ENCODE measurements around the gene TECPR2. TPM values are rescaled to one million over a fixed set of nuclear protein-coding genes. Genes with fewer than 3 reads are reported as not detected.

The TECPR2 gene
- total RNA-seq, 2 donors from 2014 or later = 27.7 to 28.0 TPM

GRCh38 chr14:102484316-102484715 is 121.6 kb downstream of the TECPR2 start:
- no peak overlapping the region for H3K4me3 Mint-ChIP-seq
- TF ChIP-seq CTCF (conservative IDR thresholded peaks at IDR 0.05) = no peak

GRCh38 chr14:102485693-102486512 is 123.2 kb downstream of the TECPR2 start:
- H3K9ac ChIP-seq (ENCODE audit: extremely low read depth, low read length, poor library complexity, severe bottlenecking) = no peak overlapping the region
- Mint-ChIP-seq H3K27ac (peak overlapping the region; percentile 50), H3K4me1 (peaks cover 8% of the 10 kb centered on the region), H3K27me3 (ENCODE audit: insufficient read depth) (no peaks in the 10 kb centered on the region), H3K9me3 (peaks cover 13% of the 10 kb centered on the region), H3K36me3 (ENCODE audit: low read depth) (peaks cover 17% of the 10 kb centered on the region), H3K4me3 (no peak overlapping the region)
- no peak overlapping the region for H3K27ac ChIP-seq (ENCODE audit: low read depth, low read length)
- H3K36me3 ChIP-seq (ENCODE audit: control insufficient read depth, insufficient read depth, low read length) = no peaks in the 10 kb centered on the region
- peaks cover 4% of the 10 kb centered on the region for H3K9me3 ChIP-seq (ENCODE audit: control insufficient read depth, low read length)
- DNase-seq = no peak
- H3K4me3 ChIP-seq (ENCODE audit: low read length) = no peak overlapping the region
- TF ChIP-seq CTCF (conservative IDR thresholded peaks at IDR 0.05) = no peak
- no peaks in the 10 kb centered on the region for H3K27me3 ChIP-seq (ENCODE audit: control insufficient read depth, insufficient read depth, low read length, poor library complexity, severe bottlenecking)
- no peaks in the 10 kb centered on the region for H3K4me1 ChIP-seq (ENCODE audit: control insufficient read depth, insufficient read depth, low read length)
- 92 to 100% methylated on average over 4 to 11 of the region's 11 CpGs for WGBS, 2 experiments (ENCODE audit: insufficient coverage in 1 of 2, insufficient read length in 1 of 2)

More at GRCh38 chr14:102484316-102484715, 121.6 kb downstream of the TECPR2 start:
- Histone ChIP-seq H3K9ac (ENCODE audit: extremely low read depth, low read length, poor library complexity, severe bottlenecking) (no peak overlapping the region), H3K4me1 (ENCODE audit: control insufficient read depth, insufficient read depth, low read length) (no peaks in the 10 kb centered on the region), H3K4me3 (ENCODE audit: low read length) (no peak overlapping the region), H3K36me3 (ENCODE audit: control insufficient read depth, insufficient read depth, low read length) (no peaks in the 10 kb centered on the region), H3K27me3 (ENCODE audit: control insufficient read depth, insufficient read depth, low read length, poor library complexity, severe bottlenecking) (no peaks in the 10 kb centered on the region), H3K27ac (ENCODE audit: low read depth, low read length) (no peak overlapping the region), H3K9me3 (ENCODE audit: control insufficient read depth, low read length) (peaks cover 4% of the 10 kb centered on the region)
- 87 to 97% methylated on average over 5 of the region's 5 CpGs for WGBS, 2 experiments (ENCODE audit: insufficient coverage in 1 of 2, insufficient read length in 1 of 2)
- Mint-ChIP-seq H3K27me3 (ENCODE audit: insufficient read depth) (no peaks in the 10 kb centered on the region), H3K36me3 (ENCODE audit: low read depth) (peaks cover 23% of the 10 kb centered on the region), H3K27ac (no peak overlapping the region), H3K9me3 (peaks cover 13% of the 10 kb centered on the region), H3K4me1 (peaks cover 8% of the 10 kb centered on the region)
- DNase-seq = no peak

GRCh38 chr14:102486513-102487203 is 123.9 kb downstream of the TECPR2 start:
- H3K27ac Mint-ChIP-seq = peak overlapping the region; percentile 50

More at GRCh38 chr14:102486513-102487203, 123.9 kb downstream of the TECPR2 start:
- Histone ChIP-seq H3K27ac (ENCODE audit: low read depth, low read length) (no peak overlapping the region), H3K4me3 (ENCODE audit: low read length) (no peak overlapping the region), H3K27me3 (ENCODE audit: control insufficient read depth, insufficient read depth, low read length, poor library complexity, severe bottlenecking) (no peaks in the 10 kb centered on the region), H3K4me1 (ENCODE audit: control insufficient read depth, insufficient read depth, low read length) (no peaks in the 10 kb centered on the region), H3K9me3 (ENCODE audit: control insufficient read depth, low read length) (peaks cover 4% of the 10 kb centered on the region), H3K9ac (ENCODE audit: extremely low read depth, low read length, poor library complexity, severe bottlenecking) (no peak overlapping the region), H3K36me3 (ENCODE audit: control insufficient read depth, insufficient read depth, low read length) (no peaks in the 10 kb centered on the region)
- 87 to 88% methylated on average over 15 to 17 of the region's 17 CpGs for WGBS, 2 experiments (ENCODE audit: insufficient coverage in 1 of 2, insufficient read length in 1 of 2)
- no peak overlapping the region for H3K4me3 Mint-ChIP-seq
- DNase-seq = peak; percentile 42
- TF ChIP-seq CTCF (conservative IDR thresholded peaks at IDR 0.05) = no peak
- H3K36me3 Mint-ChIP-seq (ENCODE audit: low read depth) = peaks cover 14% of the 10 kb centered on the region
- peaks cover 6% of the 10 kb centered on the region for H3K4me1 Mint-ChIP-seq
- H3K9me3 Mint-ChIP-seq = peaks cover 11% of the 10 kb centered on the region
- H3K27me3 Mint-ChIP-seq (ENCODE audit: insufficient read depth) = no peaks in the 10 kb centered on the region
